ENCODE measurements around the gene KLHL3. TPM values are rescaled to one million over a fixed set of nuclear protein-coding genes. Genes with fewer than 3 reads are reported as not detected.

The KLHL3 gene
- total RNA-seq, 2 donors from 2014 or later = 11.4 to 11.5 TPM

GRCh38 chr5:137751869-137752491, 16.1 kb upstream of the KLHL3 start:
- DNase-seq (ENCODE audit: low spot score) = no peak
- intact Hi-C loops (cut with DNase I) = no loop called here

- DNase-seq (ENCODE audit: low spot score) = no peak
- intact Hi-C loops (cut with DNase I) = no loop called here
These were observed 14.5 kb upstream of the KLHL3 start for GRCh38 chr5:137750436-137750835.

GRCh38 chr5:137747848-137748247, 12.0 kb upstream of the KLHL3 start:
- intact Hi-C loops (cut with DNase I) = no loop called here

GRCh38 chr5:137743031-137743640, 7.2 kb upstream of the KLHL3 start:
- intact Hi-C loops (cut with DNase I) = loop anchor here (1.0 to 2.0 kb wide), 3 partner anchors 82 to 114 kb away; no protein-coding TSS in a partner anchor

More at GRCh38 chr5:137747848-137748247, 12.0 kb upstream of the KLHL3 start:
- DNase-seq (ENCODE audit: low spot score) = no peak

GRCh38 chr5:137741718-137742117, 5.8 kb upstream of the KLHL3 start:
- no peak for DNase-seq (ENCODE audit: low spot score)
- intact Hi-C loops (cut with DNase I) = loop anchor here (2.0 kb wide), 2 partner anchors 81 to 113 kb away; no protein-coding TSS in a partner anchor

More at GRCh38 chr5:137743031-137743640, 7.2 kb upstream of the KLHL3 start:
- DNase-seq (ENCODE audit: low spot score) = no peak

GRCh38 chr5:137739737-137740136, 3.8 kb upstream of the KLHL3 start:
- DNase-seq (ENCODE audit: low spot score) = no peak
- intact Hi-C loops (cut with DNase I) = loop anchor here in 1 of 2 donors (5.0 to 10.0 kb wide), 2 partner anchors 77 to 425 kb away; no protein-coding TSS in a partner anchor

- DNase-seq (ENCODE audit: low spot score) = no peak
- intact Hi-C loops (cut with DNase I) = loop anchor here (1.0 to 10.0 kb wide), 3 partner anchors 77 to 424 kb away; no protein-coding TSS in a partner anchor
These were observed 3.1 kb upstream of the KLHL3 start for GRCh38 chr5:137738947-137739346.

GRCh38 chr5:137737349-137738131, 1.7 kb upstream of the KLHL3 start:
- intact Hi-C loops (cut with DNase I) = loop anchor here (1.0 to 10.0 kb wide), 3 partner anchors 75 to 423 kb away; no protein-coding TSS in a partner anchor
- DNase-seq (ENCODE audit: low spot score) = no peak

- no peak for DNase-seq (ENCODE audit: low spot score)
- intact Hi-C loops (cut with DNase I) = loop anchor here in 1 of 2 donors (5.0 to 10.0 kb wide), 2 partner anchors 74 to 422 kb away; no protein-coding TSS in a partner anchor
These were observed 607 bp upstream of the KLHL3 start for GRCh38 chr5:137736496-137736895.

GRCh38 chr5:137734962-137735554, 831 bp downstream of the KLHL3 start:
- intact Hi-C loops (cut with DNase I) = loop anchor here in 1 of 2 donors (5.0 to 10.0 kb wide), 2 partner anchors 73 to 420 kb away; no protein-coding TSS in a partner anchor
- DNase-seq (ENCODE audit: low spot score) = no peak

GRCh38 chr5:137734331-137734730, 1.6 kb downstream of the KLHL3 start:
- intact Hi-C loops (cut with DNase I) = loop anchor here in 1 of 2 donors (10.0 kb wide), 1 partner anchor 420 kb away; no protein-coding TSS in a partner anchor
- no peak for DNase-seq (ENCODE audit: low spot score)

- intact Hi-C loops (cut with DNase I) = loop anchor here in 1 of 2 donors (10.0 kb wide), 1 partner anchor 419 kb away; no protein-coding TSS in a partner anchor
- no peak for DNase-seq (ENCODE audit: low spot score)
These were observed 2.0 kb downstream of the KLHL3 start for GRCh38 chr5:137733922-137734321.

- no peak for DNase-seq (ENCODE audit: low spot score)
- intact Hi-C loops (cut with DNase I) = loop anchor here in 1 of 2 donors (10.0 kb wide), 1 partner anchor 418 kb away; no protein-coding TSS in a partner anchor
These were observed 2.9 kb downstream of the KLHL3 start for GRCh38 chr5:137733006-137733405.

GRCh38 chr5:137731176-137731575, 4.7 kb downstream of the KLHL3 start:
- intact Hi-C loops (cut with DNase I) = loop anchor here in 1 of 2 donors (10.0 kb wide), 1 partner anchor 416 kb away; no protein-coding TSS in a partner anchor
- no peak for DNase-seq (ENCODE audit: low spot score)

GRCh38 chr5:137730336-137730735, 5.6 kb downstream of the KLHL3 start:
- intact Hi-C loops (cut with DNase I) = loop anchor here in 1 of 2 donors (10.0 kb wide), 1 partner anchor 416 kb away; no protein-coding TSS in a partner anchor
- DNase-seq (ENCODE audit: low spot score) = no peak

- DNase-seq (ENCODE audit: low spot score) = no peak
- intact Hi-C loops (cut with DNase I) = no loop called here
These were observed 7.8 kb downstream of the KLHL3 start for GRCh38 chr5:137728048-137728447.

GRCh38 chr5:137727623-137728022, 8.3 kb downstream of the KLHL3 start:
- intact Hi-C loops (cut with DNase I) = no loop called here
- no peak for DNase-seq (ENCODE audit: low spot score)

- no peak for DNase-seq (ENCODE audit: low spot score)
- intact Hi-C loops (cut with DNase I) = no loop called here
These were observed 11.6 kb downstream of the KLHL3 start for GRCh38 chr5:137724251-137724650.

- intact Hi-C loops (cut with DNase I) = no loop called here
- no peak for DNase-seq (ENCODE audit: low spot score)
These were observed 17.3 kb downstream of the KLHL3 start for GRCh38 chr5:137718611-137719010.

All from posterior vena cava (tissue), 2 donors.